ENCODE results near the gene SUFU. TPM values are rescaled to one million over a fixed set of nuclear protein-coding genes. Genes with fewer than 3 reads are reported as not detected.

The SUFU gene
- total and polyA plus RNA-seq, 2 of the 13 experiments (the other 11 are each of a cell fraction or from before 2014, with no cell fraction given), result 2.9 to 5.5 TPM

DNA sequence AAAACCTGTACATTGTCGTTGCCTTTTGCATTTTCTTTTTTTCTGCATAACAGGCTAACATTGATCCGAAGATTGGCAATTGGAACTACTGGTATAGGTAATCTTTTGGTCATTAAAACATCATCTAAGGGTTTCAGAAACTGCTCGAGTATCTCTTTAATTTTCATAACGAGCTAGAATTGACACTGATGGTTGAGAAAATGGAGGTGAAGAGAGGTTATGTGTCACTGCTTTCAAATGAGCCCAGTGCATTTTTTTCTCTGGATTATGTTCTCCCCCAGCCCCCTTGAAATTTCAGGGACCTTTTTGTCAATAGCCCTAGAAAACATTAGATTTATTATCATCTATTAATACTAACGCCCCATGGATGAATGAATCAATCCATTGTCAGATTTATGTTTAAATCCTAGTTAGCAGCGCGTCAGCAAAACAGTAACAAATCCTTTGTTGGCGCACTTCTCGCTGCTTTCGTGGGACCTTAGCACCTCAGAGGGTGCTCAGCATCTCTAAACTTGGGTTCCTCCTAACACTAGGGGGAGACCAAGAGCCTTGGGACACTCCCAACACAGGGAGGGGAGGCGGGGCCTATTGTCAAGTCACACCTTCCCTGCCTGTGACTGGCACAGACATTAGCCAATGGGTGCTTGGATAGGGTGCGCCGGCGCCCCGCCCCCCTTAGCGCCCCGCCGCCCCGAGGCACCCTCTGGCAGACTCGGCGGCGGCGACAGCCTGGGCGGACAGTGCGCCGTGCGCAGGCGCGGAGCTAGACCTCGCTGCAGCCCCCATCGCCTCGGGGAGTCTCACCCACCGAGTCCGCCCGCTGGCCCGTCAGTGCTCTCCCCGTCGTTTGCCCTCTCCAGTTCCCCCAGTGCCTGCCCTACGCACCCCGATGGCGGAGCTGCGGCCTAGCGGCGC, at the start of gene SUFU (continued):
- TF ChIP-seq KMT2B (CRISPR knock-in tag; IDR thresholded peaks at IDR 0.05), result no peak
- TF ChIP-seq DDIT3 (CRISPR knock-in tag; IDR thresholded peaks at IDR 0.05), result no peak
- no peak; the same call in 1 of the 2 replicates for TF ChIP-seq ZNF441 (CRISPR knock-in tag; IDR thresholded peaks at IDR 0.05; ENCODE audit: borderline replicate concordance)
- no peak for TF ChIP-seq LCORL (IDR thresholded peaks at IDR 0.05)
- TF ChIP-seq LCORL (CRISPR knock-in tag; IDR thresholded peaks at IDR 0.05), result 0 out of 2 replicates have a peak, but pooled peaks have one; percentile 25
- no peak for TF ChIP-seq ZBTB7B (CRISPR knock-in tag; IDR thresholded peaks at IDR 0.05)
- peak; percentile 69 for TF ChIP-seq CREB1 (IDR thresholded peaks at IDR 0.05)
- TF ChIP-seq CREB1 (CRISPR knock-in tag; IDR thresholded peaks at IDR 0.05), result peak; percentile 48; the same call in 1 of the 2 replicates
- no peak for TF ChIP-seq PCBP2 (optimal IDR thresholded peaks at IDR 0.05; ENCODE audit: low read depth, low read length, poor library complexity, severe bottlenecking)
- TF ChIP-seq SMARCE1 (IDR thresholded peaks at IDR 0.05; ENCODE audit: borderline replicate concordance), result no peak
- TF ChIP-seq ZNF264 (CRISPR knock-in tag; IDR thresholded peaks at IDR 0.05), result no peak
- no peak for TF ChIP-seq GTF2F1 (IDR thresholded peaks at IDR 0.05; ENCODE audit: low read length)
- TF ChIP-seq MAFK (conservative IDR thresholded peaks at IDR 0.05 in 1 of 2, IDR thresholded peaks at IDR 0.05 in 1 of 2; ENCODE audit: low read length in 2 of 2), result no peak; a peak in 1 of 4 replicates
- TF ChIP-seq GPN1 (CRISPR knock-in tag; IDR thresholded peaks at IDR 0.05; ENCODE audit: borderline replicate concordance), result no peak
- TF ChIP-seq ZNF816 (CRISPR knock-in tag; IDR thresholded peaks at IDR 0.05; ENCODE audit: borderline replicate concordance), result no peak
- peak; percentile 62 for TF ChIP-seq XRCC5 (optimal IDR thresholded peaks at IDR 0.05; ENCODE audit: low read length)
- no peak for TF ChIP-seq HES4 (CRISPR knock-in tag; IDR thresholded peaks at IDR 0.05; ENCODE audit: borderline replicate concordance)
- TF ChIP-seq CEBPG (CRISPR knock-in tag; IDR thresholded peaks at IDR 0.05), result 0 out of 2 replicates have a peak, but pooled peaks have one; percentile 4
- TF ChIP-seq ZNF556 (CRISPR knock-in tag; IDR thresholded peaks at IDR 0.05; ENCODE audit: borderline replicate concordance), result no peak
- TF ChIP-seq, protein P1, sequence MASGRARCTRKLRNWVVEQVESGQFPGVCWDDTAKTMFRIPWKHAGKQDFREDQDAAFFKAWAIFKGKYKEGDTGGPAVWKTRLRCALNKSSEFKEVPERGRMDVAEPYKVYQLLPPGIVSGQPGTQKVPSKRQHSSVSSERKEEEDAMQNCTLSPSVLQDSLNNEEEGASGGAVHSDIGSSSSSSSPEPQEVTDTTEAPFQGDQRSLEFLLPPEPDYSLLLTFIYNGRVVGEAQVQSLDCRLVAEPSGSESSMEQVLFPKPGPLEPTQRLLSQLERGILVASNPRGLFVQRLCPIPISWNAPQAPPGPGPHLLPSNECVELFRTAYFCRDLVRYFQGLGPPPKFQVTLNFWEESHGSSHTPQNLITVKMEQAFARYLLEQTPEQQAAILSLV (CRISPR knock-in tag; IDR thresholded peaks at IDR 0.05; ENCODE audit: borderline replicate concordance), result peak; percentile 43; the same call in 1 of the 2 replicates
- no peak for TF ChIP-seq ZFP1 (CRISPR knock-in tag; IDR thresholded peaks at IDR 0.05)
- peak; percentile 56; the same call in 1 of the 3 replicates for TF ChIP-seq MXI1 (IDR thresholded peaks at IDR 0.05; ENCODE audit: borderline replicate concordance, low read depth, low read length)
- no peak for TF ChIP-seq MYNN (CRISPR knock-in tag; IDR thresholded peaks at IDR 0.05; ENCODE audit: low read depth)
- TF ChIP-seq HNRNPUL1 (IDR thresholded peaks at IDR 0.05; ENCODE audit: low read depth, low read length), result no peak
- TF ChIP-seq ZNF20 (CRISPR knock-in tag; IDR thresholded peaks at IDR 0.05), result no peak
- TF ChIP-seq ZBTB46 (CRISPR knock-in tag; IDR thresholded peaks at IDR 0.05; ENCODE audit: borderline replicate concordance), result no peak
- peak; percentile 60 for TF ChIP-seq IRF2 (CRISPR knock-in tag; IDR thresholded peaks at IDR 0.05)
- TF ChIP-seq ZNF558 (CRISPR knock-in tag; IDR thresholded peaks at IDR 0.05; ENCODE audit: borderline replicate concordance), result no peak; the same call in 1 of the 2 replicates
- TF ChIP-seq ELF3 (CRISPR knock-in tag; IDR thresholded peaks at IDR 0.05), result peak; percentile 59; the same call in 1 of the 2 replicates

Measured in HepG2 (cell line).